Gastrocnemius medialis (tissue), 4 donors: ENCODE measurements around the gene NIT1. TPM values are rescaled to one million over a fixed set of nuclear protein-coding genes. Genes with fewer than 3 reads are reported as not detected.

Source experiments
- ATAC-seq, 2 donors: fragments of 150-250 bp; one replicate each; pipeline ENCODE4 v1.9.1; 2016
- DNase-seq, 2 donors: peaks; one replicate each; pipeline ENCODE4 v3.0.0-alpha.2; 2019
- H3K27ac ChIP-seq, 4 donors: fragments of 200-600 bp; sonication (generic); 1 replicate in 1 of 4; 2 replicates in 3 of 4; pipeline ENCODE4 v1.5.1; 2016 to 2018; ENCODE audit warnings: mild to moderate bottlenecking in 2 of 4, moderate library complexity in 1 of 4
- H3K27me3 ChIP-seq, 3 donors: fragments of 200-600 bp; sonication (generic) in 2 of 3; 1 replicate in 1 of 3; 2 replicates in 2 of 3; pipeline versions ENCODE4 v1.5.1 to v1.6.0; 2016 to 2019; ENCODE audit warnings: mild to moderate bottlenecking in 1 of 3, moderate library complexity in 1 of 3
- H3K36me3 ChIP-seq, 2 donors: fragments of 200-600 bp; sonication (generic) in 1 of 2; one replicate each; pipeline ENCODE4 v1.5.1; 2017 to 2018
- H3K4me1 ChIP-seq, 2 donors: fragments of 200-600 bp; sonication (generic) in 1 of 2; one replicate each; pipeline ENCODE4 v1.5.1; 2016 to 2017; ENCODE audit warnings: mild to moderate bottlenecking in 2 of 2
- H3K4me3 ChIP-seq, 4 donors: fragments of 200-600 bp; sonication (generic) in 3 of 4; 1 replicate in 1 of 4; 2 replicates in 3 of 4; pipeline ENCODE4 v1.5.1; 2016 to 2019; ENCODE audit warnings: mild to moderate bottlenecking in 2 of 4
- H3K9me3 ChIP-seq, 3 donors: fragments of 200-600 bp; sonication (generic) in 2 of 3; 1 replicate in 1 of 3; 2 replicates in 2 of 3; pipeline ENCODE4 v1.5.1; 2016 to 2019
- POLR2A ChIP-seq, 2 donors: fragments of 450-650 bp; IDR thresholded peaks; one replicate each; pipeline ENCODE4 v1.6.1; 2017; ENCODE audit warnings: antibody characterized with exemption in 2 of 2, mild to moderate bottlenecking in 2 of 2, moderate library complexity in 2 of 2
- in situ Hi-C, 4 donors: fragments of 200-750 bp; cut with MboI; loops; one replicate each; pipeline versions ENCODE4 v1.15.0 to v1.8.0; 2017; ENCODE audit warnings: low sequenced_read_pairs in 4 of 4
- intact Hi-C: fragments of 100-400 bp; cut with DNase I; formaldehyde crosslinking; loops from one replicate; pipeline ENCODE4 v1.15.1; 2023; ENCODE audit warnings: low total_unique reads
- total RNA-seq, 4 donors: library from RNA; depleted of rRNA; stranded (reverse); fragments of >200 nt; gene quantifications; one replicate each; pipeline versions ENCODE4 v1.1.0 to v1.2.3, GENCODE V29; 2016
- TF ChIP-seq, protein P1 (sequence below), 5 experiments: fragments of 450-650 bp in 3 of 5; fragments of 200-600 bp in 2 of 5; sonication (generic) in 2 of 5; IDR thresholded peaks in 4 of 5; conservative IDR thresholded peaks in 1 of 5; 1 replicate in 4 of 5; 2 replicates in 1 of 5; pipeline ENCODE4 v1.5.1; 2016 to 2019; ENCODE audit warnings: antibody characterized with exemption in 5 of 5, mild to moderate bottlenecking in 3 of 5, moderate library complexity in 3 of 5

NIT1 gene
- total RNA-seq, 4 donors from 2014 or later = 16.1 to 20.4 (median 17.9) TPM

- TF ChIP-seq, protein P1, sequence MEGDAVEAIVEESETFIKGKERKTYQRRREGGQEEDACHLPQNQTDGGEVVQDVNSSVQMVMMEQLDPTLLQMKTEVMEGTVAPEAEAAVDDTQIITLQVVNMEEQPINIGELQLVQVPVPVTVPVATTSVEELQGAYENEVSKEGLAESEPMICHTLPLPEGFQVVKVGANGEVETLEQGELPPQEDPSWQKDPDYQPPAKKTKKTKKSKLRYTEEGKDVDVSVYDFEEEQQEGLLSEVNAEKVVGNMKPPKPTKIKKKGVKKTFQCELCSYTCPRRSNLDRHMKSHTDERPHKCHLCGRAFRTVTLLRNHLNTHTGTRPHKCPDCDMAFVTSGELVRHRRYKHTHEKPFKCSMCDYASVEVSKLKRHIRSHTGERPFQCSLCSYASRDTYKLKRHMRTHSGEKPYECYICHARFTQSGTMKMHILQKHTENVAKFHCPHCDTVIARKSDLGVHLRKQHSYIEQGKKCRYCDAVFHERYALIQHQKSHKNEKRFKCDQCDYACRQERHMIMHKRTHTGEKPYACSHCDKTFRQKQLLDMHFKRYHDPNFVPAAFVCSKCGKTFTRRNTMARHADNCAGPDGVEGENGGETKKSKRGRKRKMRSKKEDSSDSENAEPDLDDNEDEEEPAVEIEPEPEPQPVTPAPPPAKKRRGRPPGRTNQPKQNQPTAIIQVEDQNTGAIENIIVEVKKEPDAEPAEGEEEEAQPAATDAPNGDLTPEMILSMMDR (IDR thresholded peaks at IDR 0.05 in 4 of 5, conservative IDR thresholded peaks at IDR 0.05 in 1 of 5) = no peak
- TF ChIP-seq POLR2A (IDR thresholded peaks at IDR 0.05) = no peak
- in situ Hi-C loops = loop anchor here in 2 of 4 donors (10.0 kb wide), 1 partner anchor 100 kb away; no protein-coding TSS in a partner anchor
Observed at GRCh38 chr1:161095230-161095629, 22.7 kb upstream of the NIT1 start.

GRCh38 chr1:161096015-161096414 is 21.9 kb upstream of the NIT1 start:
- TF ChIP-seq POLR2A (IDR thresholded peaks at IDR 0.05) = no peak
- TF ChIP-seq, protein P1 (IDR thresholded peaks at IDR 0.05 in 4 of 5, conservative IDR thresholded peaks at IDR 0.05 in 1 of 5) = no peak
- intact Hi-C loops = loop anchor here (2.0 to 10.0 kb wide), 3 partner anchors 37 to 261 kb away; partner anchors contain the start of genes DEDD and USF1
- Histone ChIP-seq H3K4me1 (peaks cover 5 to 19% of the 10 kb centered on the region in 2 donors), H3K27me3 (no peaks in the 10 kb centered on the region), H3K27ac (peak overlapping the region; percentile 30 to 49 (median 40)), H3K9me3 (no peaks in the 10 kb centered on the region), H3K4me3 (no peak overlapping the region), H3K36me3 (peaks cover 0 to 12% of the 10 kb centered on the region in 2 donors)
- ATAC-seq (no peak), DNase-seq (no peak)
- in situ Hi-C loops = loop anchor here in 2 of 4 donors (10.0 kb wide), 1 partner anchor 101 kb away; no protein-coding TSS in a partner anchor

More at GRCh38 chr1:161095230-161095629, 22.7 kb upstream of the NIT1 start:
- DNase-seq = no peak
- intact Hi-C loops = loop anchor here (10.0 kb wide), 1 partner anchor 260 kb away; no protein-coding TSS in a partner anchor
- no peaks in the 10 kb centered on the region for H3K9me3 ChIP-seq
- no peak overlapping the region for H3K4me3 ChIP-seq
- peaks cover 5 to 19% of the 10 kb centered on the region in 2 donors for H3K4me1 ChIP-seq
- peaks cover 0 to 5% of the 10 kb centered on the region in 2 donors for H3K36me3 ChIP-seq
- H3K27ac ChIP-seq = no peak overlapping the region
- H3K27me3 ChIP-seq = no peaks in the 10 kb centered on the region
- ATAC-seq = no peak

- Histone ChIP-seq H3K27me3 (no peaks in the 10 kb centered on the region), H3K36me3 (peaks cover 0 to 17% of the 10 kb centered on the region in 2 donors), H3K4me3 (no peak overlapping the region), H3K9me3 (no peaks in the 10 kb centered on the region), H3K27ac (peak overlapping the region; percentile 50 to 74 (median 68)), H3K4me1 (peaks cover 5 to 19% of the 10 kb centered on the region in 2 donors)
- intact Hi-C loops = loop anchor here (2.0 to 10.0 kb wide), 3 partner anchors 36 to 262 kb away; partner anchors contain the start of genes DEDD and USF1
- peak; percentile 50 to 72 for DNase-seq
- in situ Hi-C loops = loop anchor here in 2 of 4 donors (10.0 kb wide), 1 partner anchor 102 kb away; no protein-coding TSS in a partner anchor
- TF ChIP-seq POLR2A (IDR thresholded peaks at IDR 0.05) = no peak
- TF ChIP-seq, protein P1 (IDR thresholded peaks at IDR 0.05 in 4 of 5, conservative IDR thresholded peaks at IDR 0.05 in 1 of 5) = no peak
- ATAC-seq = peak; percentile 29 to 35
Observed at GRCh38 chr1:161096530-161096929, 21.4 kb upstream of the NIT1 start.

- Histone ChIP-seq H3K4me3 (peak within 1 kb of the TSS; percentile 62 to 80 (median 66)), H3K9me3 (no peaks in the 10 kb centered on the region), H3K27me3 (no peaks in the 10 kb centered on the region), H3K4me1 (peaks cover 5 to 19% of the 10 kb centered on the region in 2 donors), H3K36me3 (peaks cover 0 to 28% of the 10 kb centered on the region in 2 donors), H3K27ac (peak within 1 kb of the TSS; percentile 62 to 74 (median 68))
- DNase-seq (peak; percentile 28 to 68), ATAC-seq (peak; percentile 70 to 84)
- no peak for TF ChIP-seq POLR2A (IDR thresholded peaks at IDR 0.05)
- TF ChIP-seq, protein P1 (IDR thresholded peaks at IDR 0.05 in 4 of 5, conservative IDR thresholded peaks at IDR 0.05 in 1 of 5) = no peak
- in situ Hi-C loops (loop anchor here in 2 of 4 donors (10.0 kb wide), 1 partner anchor 104 kb away; no protein-coding TSS in a partner anchor), intact Hi-C loops (loop anchor here (10.0 kb wide), 1 partner anchor 264 kb away; no protein-coding TSS in a partner anchor)
Observed at GRCh38 chr1:161098210-161099068, 19.5 kb upstream of the NIT1 start, which contains the start of gene KLHDC9. Gene KLHDC9, plus strand, starts transcription at chr1:161098361. Its CDS starts 175 bp downstream, at chr1:161098536.
